Lower leg skin (tissue), 3 donors: ENCODE measurements around the gene MGA.

Experiments used
- POLR2A ChIP-seq, 2 donors: fragments of 450-650 bp; IDR thresholded peaks; one replicate each; pipeline ENCODE4 v1.6.1; 2016 to 2017; ENCODE audit warnings: antibody characterized with exemption in 2 of 2, mild to moderate bottlenecking in 1 of 2, moderate library complexity in 1 of 2
- TF ChIP-seq, protein P1 (sequence below), 3 donors: fragments of 450-650 bp; IDR thresholded peaks; one replicate each; pipeline ENCODE4 v1.5.1; 2016; ENCODE audit warnings: antibody characterized with exemption in 3 of 3, mild to moderate bottlenecking in 3 of 3, moderate library complexity in 2 of 3

DNA sequence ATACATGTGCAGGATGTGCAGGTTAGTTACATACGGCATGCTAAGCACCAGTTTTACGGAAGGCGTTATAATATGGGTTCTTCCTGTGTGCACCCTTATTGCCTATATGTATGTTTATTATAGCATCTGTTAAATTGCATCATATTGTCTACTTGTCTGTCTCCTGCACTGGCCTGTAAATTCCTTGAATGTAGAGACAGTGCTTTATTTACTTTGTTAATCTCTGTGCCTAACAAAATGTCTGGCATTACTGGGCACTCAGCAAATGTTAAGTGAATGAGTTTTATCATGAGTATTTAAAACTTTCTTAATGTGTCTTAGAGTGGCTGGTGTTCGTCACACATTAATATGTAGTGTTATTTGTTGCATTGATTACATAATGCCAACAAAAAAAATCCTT lies 23.8 kb downstream of the MGA start:
- TF ChIP-seq, protein P1, sequence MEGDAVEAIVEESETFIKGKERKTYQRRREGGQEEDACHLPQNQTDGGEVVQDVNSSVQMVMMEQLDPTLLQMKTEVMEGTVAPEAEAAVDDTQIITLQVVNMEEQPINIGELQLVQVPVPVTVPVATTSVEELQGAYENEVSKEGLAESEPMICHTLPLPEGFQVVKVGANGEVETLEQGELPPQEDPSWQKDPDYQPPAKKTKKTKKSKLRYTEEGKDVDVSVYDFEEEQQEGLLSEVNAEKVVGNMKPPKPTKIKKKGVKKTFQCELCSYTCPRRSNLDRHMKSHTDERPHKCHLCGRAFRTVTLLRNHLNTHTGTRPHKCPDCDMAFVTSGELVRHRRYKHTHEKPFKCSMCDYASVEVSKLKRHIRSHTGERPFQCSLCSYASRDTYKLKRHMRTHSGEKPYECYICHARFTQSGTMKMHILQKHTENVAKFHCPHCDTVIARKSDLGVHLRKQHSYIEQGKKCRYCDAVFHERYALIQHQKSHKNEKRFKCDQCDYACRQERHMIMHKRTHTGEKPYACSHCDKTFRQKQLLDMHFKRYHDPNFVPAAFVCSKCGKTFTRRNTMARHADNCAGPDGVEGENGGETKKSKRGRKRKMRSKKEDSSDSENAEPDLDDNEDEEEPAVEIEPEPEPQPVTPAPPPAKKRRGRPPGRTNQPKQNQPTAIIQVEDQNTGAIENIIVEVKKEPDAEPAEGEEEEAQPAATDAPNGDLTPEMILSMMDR (IDR thresholded peaks at IDR 0.05): no peak
- TF ChIP-seq POLR2A (IDR thresholded peaks at IDR 0.05): no peak
